Fibroblast of upper back skin (primary cell): ENCODE results near the gene CTLA4.

Source experiments
- DNase-seq: peaks from one replicate; pipeline ENCODE4 v3.0.0-alpha.2; 2013

The CTLA4 gene

GRCh38 chr2:203867561-203868200 lies at the start of gene CTLA4:
CTLA4 (plus strand) TSS chr2:203867771; CDS start chr2:203867943, 172 bp downstream.
- no peak for DNase-seq

- no peak for DNase-seq
Measured at GRCh38 chr2:203818656-203819055, 48.9 kb upstream of the CTLA4 start.

- DNase-seq = no peak
Measured at GRCh38 chr2:203819434-203820133, 48.0 kb upstream of the CTLA4 start.

GRCh38 chr2:203820969-203821368 lies 46.6 kb upstream of the CTLA4 start:
- no peak for DNase-seq

GRCh38 chr2:203822240-203822639 lies 45.3 kb upstream of the CTLA4 start:
- no peak for DNase-seq

- DNase-seq = no peak
Measured at GRCh38 chr2:203823173-203823572, 44.4 kb upstream of the CTLA4 start.

GRCh38 chr2:203824057-203824456 lies 43.5 kb upstream of the CTLA4 start:
- DNase-seq = no peak

- no peak for DNase-seq
Measured at GRCh38 chr2:203824603-203825002, 43.0 kb upstream of the CTLA4 start.

- DNase-seq = no peak
Measured at GRCh38 chr2:203826704-203827103, 40.9 kb upstream of the CTLA4 start.

GRCh38 chr2:203830304-203831055 lies 37.1 kb upstream of the CTLA4 start:
- DNase-seq = no peak

- DNase-seq = no peak
Measured at GRCh38 chr2:203835420-203835819, 32.2 kb upstream of the CTLA4 start.

- no peak for DNase-seq
Measured at GRCh38 chr2:203835892-203836800, 31.4 kb upstream of the CTLA4 start.

- DNase-seq = no peak
Measured at GRCh38 chr2:203840655-203841205, 26.8 kb upstream of the CTLA4 start.

GRCh38 chr2:203841654-203842053 lies 25.9 kb upstream of the CTLA4 start:
- no peak for DNase-seq

- no peak for DNase-seq
Measured at GRCh38 chr2:203842373-203842772, 25.2 kb upstream of the CTLA4 start.

GRCh38 chr2:203846490-203847105 lies 21.0 kb upstream of the CTLA4 start:
- no peak for DNase-seq

GRCh38 chr2:203849010-203849409 lies 18.6 kb upstream of the CTLA4 start:
- DNase-seq = no peak

GRCh38 chr2:203852760-203853159 lies 14.8 kb upstream of the CTLA4 start:
- DNase-seq = no peak

GRCh38 chr2:203853271-203853670 lies 14.3 kb upstream of the CTLA4 start:
- DNase-seq = no peak

- DNase-seq = no peak
Measured at GRCh38 chr2:203853722-203854121, 13.8 kb upstream of the CTLA4 start.

GRCh38 chr2:203855274-203855673 lies 12.3 kb upstream of the CTLA4 start:
- no peak for DNase-seq

GRCh38 chr2:203857656-203858055 lies 9.9 kb upstream of the CTLA4 start:
- DNase-seq = no peak
